NCI-H2107 treated with DMSO at 0.1 percent for 48 hours (cell line): ENCODE data around the gene DSC1.

Experiments
- DNase-seq: peaks from one replicate; lab custom pipeline; 2025; ENCODE audit not compliant: unreplicated experiment; lab: John Stamatoyannopoulos, UW

DSC1 gene

DNA sequence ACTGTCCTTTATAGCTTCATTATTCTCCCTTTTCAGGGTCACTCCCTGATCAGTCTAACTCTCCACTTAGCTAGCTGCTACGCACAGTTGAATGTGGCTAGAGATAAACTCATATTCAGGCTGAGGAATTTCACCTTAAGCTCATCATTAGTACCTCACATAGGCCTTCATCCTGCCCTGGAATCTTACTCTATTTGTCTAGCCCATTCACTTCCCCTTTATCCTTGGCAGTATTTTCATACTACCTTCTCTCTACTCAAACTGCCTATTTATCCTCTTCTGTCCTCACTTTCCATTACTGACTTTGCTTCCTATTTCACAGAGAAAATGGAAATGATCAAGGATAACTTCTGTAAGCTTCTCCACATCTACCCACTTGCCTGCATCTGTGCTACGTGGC, 49.9 kb downstream of the DSC1 start:
- no peak for DNase-seq

- no peak for DNase-seq
These were observed 56.9 kb downstream of the DSC1 start for GRCh38 chr18:31105733-31106132.

GRCh38 chr18:31104444-31104843, 58.2 kb downstream of the DSC1 start:
- DNase-seq, result no peak

DNA sequence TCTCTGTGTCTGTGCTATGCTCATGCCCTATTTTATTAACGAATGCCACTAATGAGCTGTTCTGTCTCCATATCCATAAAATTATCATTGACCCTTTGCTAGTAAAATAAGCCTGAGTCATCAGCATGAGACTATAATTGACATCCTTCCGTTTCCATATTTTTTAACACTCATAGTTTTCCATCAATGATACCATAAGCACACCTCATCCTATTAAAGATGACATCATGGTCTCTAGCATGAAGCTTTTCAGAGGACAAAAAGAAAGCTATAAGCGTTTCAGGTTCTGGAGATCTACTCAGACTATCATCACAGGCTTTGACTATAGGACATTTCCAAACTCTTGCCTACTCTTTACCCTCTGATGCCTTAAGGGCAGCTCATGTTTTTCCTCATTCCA, 59.2 kb downstream of the DSC1 start:
- DNase-seq, result no peak

DNA sequence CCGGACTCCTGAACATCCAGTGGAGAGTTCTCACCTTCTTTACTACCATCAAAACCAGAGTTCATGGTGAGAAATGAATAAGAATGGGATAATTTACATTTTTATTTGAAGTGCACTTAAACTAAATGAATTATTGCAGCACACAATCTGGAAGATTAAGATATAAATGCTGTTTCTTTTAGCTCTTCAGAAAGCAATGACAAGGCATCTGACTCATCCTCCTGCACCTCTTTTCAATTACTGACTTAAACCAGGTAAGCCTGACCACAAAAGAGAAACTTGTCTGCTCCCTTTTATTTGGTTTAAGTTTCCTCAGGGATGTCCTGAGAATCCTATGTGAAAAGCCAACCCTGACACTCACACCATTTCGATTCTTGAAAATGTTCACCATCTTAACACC, 59.7 kb downstream of the DSC1 start:
- DNase-seq, result no peak

DNA sequence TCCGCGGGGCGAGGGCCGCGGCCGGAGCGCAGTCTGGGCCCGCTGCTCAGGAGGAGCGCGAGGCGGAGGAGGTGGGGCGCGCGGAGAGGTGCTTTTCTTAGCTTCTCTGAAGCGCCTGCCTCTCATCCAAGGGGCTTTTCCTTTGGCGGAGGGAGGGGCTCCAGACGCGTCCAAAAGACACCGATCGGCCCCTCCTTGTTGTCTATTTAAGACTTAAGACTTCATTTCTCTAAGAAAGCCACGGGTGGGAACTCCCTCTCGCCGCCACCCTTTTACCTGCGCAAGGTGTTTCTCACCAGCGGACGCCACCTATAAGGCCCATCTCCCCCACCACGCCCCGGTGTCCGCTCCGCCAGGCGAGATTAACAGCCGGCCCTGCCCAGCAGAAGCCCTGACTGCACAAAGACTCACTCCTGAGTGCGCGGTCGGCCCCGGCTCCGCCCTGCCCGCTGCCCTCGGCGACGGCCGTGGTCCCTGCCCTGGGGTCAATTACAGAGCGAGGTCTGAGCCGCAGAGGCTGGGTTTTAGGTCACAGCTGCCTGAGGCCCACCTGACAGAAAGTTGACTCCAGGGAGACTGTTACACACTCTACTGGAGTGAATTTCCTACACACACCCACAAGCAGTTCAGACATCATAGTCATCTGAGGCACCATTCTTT, 60.5 kb downstream of the DSC1 start, which contains the start of gene DSC2:
DSC2 (minus strand) TSS at position 397 of the 660 bp plus-strand sequence. CDS start 450 bp downstream, outside the sequence.
- DNase-seq, result no peak

DNA sequence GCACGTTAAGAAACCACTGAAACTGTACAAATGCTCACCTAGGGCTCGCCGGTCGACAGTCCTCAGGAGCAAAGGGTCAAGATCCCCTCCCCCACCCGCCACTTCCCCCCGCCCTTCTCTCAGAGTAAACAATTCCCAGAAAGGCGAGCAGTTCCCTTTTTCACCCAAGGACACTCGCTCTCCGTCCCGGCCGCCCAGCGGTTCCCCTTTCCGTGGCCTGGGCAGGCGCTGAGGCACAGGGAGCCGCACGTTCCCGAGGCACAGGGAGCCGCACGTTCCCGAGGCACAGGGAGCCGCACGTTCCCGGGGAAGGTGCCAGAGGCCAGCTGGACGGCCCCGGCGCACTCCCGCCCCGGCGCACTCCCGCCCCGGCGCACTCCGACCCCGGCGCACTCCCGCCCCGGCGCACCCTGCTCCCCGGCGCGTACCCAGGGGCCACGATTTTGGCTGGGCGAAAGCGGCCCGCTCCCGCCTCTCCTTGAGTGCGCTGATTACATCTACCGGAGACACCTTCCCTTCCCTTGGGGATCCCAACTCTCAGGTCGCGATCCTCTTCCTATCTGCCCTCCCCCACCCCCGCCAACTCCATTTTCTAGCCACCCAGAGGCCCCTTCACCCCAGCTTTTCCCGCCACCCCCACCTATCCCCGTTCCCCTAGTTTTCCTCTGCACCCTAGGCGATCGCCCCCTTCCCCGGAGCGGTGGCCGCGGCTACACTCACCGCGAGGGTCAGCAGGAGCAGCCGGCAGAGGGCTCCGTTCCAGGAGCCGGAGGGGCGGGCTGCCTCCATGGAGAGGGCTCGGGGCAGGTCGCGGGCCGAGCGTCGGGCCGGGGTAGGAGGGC, 61.3 kb downstream of the DSC1 start:
- no peak for DNase-seq

GRCh38 chr18:31100436-31101182, 62.0 kb downstream of the DSC1 start:
- no peak for DNase-seq

GRCh38 chr18:31099450-31100230, 63.0 kb downstream of the DSC1 start:
- no peak for DNase-seq

DNA sequence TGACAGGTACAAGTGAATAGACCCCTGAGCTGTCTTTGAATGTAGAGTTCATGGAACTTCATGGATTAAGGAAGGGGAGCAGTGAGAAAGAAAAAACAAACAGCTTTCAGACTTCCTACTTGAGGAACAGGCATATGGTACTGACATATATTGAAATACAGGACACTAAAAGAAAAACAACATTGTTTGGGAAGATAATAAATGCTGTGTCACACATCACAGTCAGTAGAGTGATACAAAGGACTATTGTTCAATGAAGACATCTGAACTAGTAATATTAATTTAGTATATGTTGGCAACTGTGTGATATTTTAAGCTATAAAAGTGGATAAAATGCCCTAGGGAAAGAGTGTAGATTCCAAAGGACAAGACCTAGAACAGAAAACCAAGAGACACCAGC, 63.8 kb downstream of the DSC1 start:
- no peak for DNase-seq

DNA sequence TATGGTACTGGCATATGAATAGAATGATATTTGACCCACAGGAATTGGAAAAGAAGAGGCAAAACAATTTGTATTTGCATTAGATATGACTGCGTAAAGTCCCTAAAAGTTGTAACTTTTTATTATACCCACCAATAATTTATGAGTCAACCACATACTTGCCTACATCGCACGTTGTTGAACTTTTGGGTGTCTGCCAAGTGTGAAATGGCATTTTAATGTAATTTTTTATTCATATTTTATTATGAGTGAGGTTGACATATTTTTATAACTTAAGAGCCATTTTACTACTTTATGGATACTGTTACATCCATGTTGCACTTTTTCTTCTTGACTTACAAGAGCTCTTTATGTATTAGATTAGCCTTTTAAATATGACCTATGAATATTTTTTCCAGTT, 65.0 kb downstream of the DSC1 start:
- no peak for DNase-seq

DNA sequence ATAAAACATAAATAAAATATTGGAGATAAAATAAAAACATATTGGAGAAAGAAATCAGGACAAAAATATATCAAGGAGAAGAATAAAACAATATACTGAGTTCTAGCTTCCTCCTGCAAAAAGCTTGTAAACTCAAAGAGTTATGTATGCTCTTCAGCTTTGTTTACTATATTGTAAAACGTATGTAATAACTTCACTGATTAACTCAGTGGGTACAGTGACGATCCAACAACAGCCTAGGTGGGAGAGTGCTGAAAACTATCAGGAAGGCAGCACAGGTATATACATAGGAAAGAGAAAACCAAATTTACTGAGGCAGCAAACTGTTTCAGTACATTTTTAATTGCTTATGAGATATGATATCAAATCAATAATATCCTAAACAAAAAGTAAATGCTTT, 68.8 kb downstream of the DSC1 start:
- no peak for DNase-seq

DNA sequence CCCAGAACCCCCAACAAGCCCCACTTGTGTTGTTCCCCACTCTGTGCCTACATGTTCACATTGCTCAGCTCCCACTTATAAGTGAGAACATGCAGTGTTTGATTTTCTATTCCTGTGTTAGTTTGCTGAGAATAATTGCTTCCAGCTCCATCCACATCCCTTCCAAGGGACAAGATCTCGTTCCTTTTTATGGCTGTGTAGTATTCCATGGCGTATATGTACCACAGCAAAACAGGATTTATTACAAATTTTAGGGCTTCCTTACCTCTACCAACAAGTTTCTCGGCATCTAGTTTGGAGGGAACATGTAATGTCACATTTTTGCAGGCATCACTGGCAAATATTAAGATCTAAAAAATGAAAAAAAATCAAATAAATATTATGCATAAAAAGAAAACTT, 69.4 kb downstream of the DSC1 start:
- DNase-seq, result no peak

GRCh38 chr18:31091350-31091749, 71.3 kb downstream of the DSC1 start:
- DNase-seq, result no peak

- no peak for DNase-seq
These were observed 74.1 kb downstream of the DSC1 start for GRCh38 chr18:31088532-31088931.

DNA sequence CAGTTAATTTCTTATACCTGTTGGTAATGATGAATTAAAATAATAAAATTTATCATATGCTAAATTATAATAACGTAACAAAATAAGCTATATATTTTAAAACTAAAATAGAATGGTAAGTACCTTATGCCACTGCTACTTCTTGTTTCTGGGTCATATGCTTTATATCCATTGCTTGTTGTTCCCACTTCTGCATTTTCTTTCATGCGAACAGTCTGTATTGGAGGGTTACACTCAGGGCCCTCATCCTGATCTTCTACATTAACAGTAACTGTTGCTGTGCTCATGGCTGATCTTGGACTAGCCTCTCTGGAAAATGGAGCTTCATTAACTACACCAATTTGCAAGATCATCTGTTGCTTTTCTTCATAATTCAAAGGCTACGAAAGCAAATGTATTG, 82.7 kb downstream of the DSC1 start:
- no peak for DNase-seq
